K562 (cell line): ENCODE data around the gene TTC9C. TPM values are rescaled to one million over a fixed set of nuclear protein-coding genes. Genes with fewer than 3 reads are reported as not detected.

Experiments
- FOSL1 ChIP-seq: fragments of 200-800 bp; sonication (Bioruptor generic); conservative IDR thresholded peaks from 2 replicates; pipeline ENCODE4 v1.6.1; 2016; ENCODE audit warnings: missing genetic modification characterization, missing compliant biosample characterization
- NFE2 ChIP-seq: IDR thresholded peaks from 2 replicates; pipeline ENCODE4 v1.6.1; 2014; ENCODE audit warnings: antibody characterized with exemption, low read depth
- NR2C1 ChIP-seq, 2 experiments: fragments of 450-650 bp; IDR thresholded peaks; 2 replicates each; pipeline ENCODE4 v1.6.1; 2017; ENCODE audit warnings: mild to moderate bottlenecking in 2 of 2, antibody characterized with exemption in 1 of 2, inconsistent platforms in 1 of 2, missing compliant biosample characterization in 1 of 2, missing genetic modification characterization in 1 of 2
- ZNF316 ChIP-seq: fragments of 450-650 bp; IDR thresholded peaks from 2 replicates; pipeline ENCODE4 v1.6.1; 2016
- ZNF778 ChIP-seq: fragments of 450-650 bp; formaldehyde crosslinking; IDR thresholded peaks from 2 replicates; pipeline ENCODE4 v1.4.0; 2020; ENCODE audit warnings: mild to moderate bottlenecking, moderate library complexity
- polyA plus RNA-seq, 8 experiments: library from polyadenylated mRNA; depleted of rRNA in 4 of 8; stranded (reverse) in 5 of 8; unstranded in 3 of 8; fragments of >200 nt; fragmentation: Nextera tagmentation in 2 of 8; fragmentation: Illumina TruSeq in 1 of 8; extraction: Ambion mirVana in 2 of 8; extraction: Trizol in 1 of 8; gene quantifications; 2 replicates each; pipeline versions ENCODE4 v1.2.1 to v1.2.3, GENCODE V29; 2011 to 2014; ENCODE audit warnings: inconsistent platforms in 1 of 8, missing spikeins in 1 of 8
- total RNA-seq, 7 experiments: library from RNA; depleted of rRNA in 6 of 7; stranded (reverse); fragments of >200 nt in 6 of 7; fragmentation: Illumina TruSeq in 2 of 7; extraction: Trizol in 2 of 7; gene quantifications; 2 replicates each; pipeline versions ENCODE4 v1.2.1 to v1.2.3, GENCODE V29; 2011 to 2021; ENCODE audit warnings: low replicate concordance in 1 of 7
- TF ChIP-seq, protein P1 (sequence below): fragments of 250-450 bp; sonication (Bioruptor Pico); IDR thresholded peaks from 2 replicates; pipeline ENCODE4 v1.8.0; 2021; ENCODE audit warnings: mild to moderate bottlenecking, moderate library complexity
- TF ChIP-seq, protein P2 (sequence below), 2 experiments: fragments of 450-650 bp in 1 of 2; sonication (generic) in 1 of 2; formaldehyde crosslinking in 1 of 2; IDR thresholded peaks in 1 of 2; conservative IDR thresholded peaks in 1 of 2; 2 replicates each; pipeline versions ENCODE4 v1.6.1 to v1.8.1; 2016 to 2023; ENCODE audit warnings: mild to moderate bottlenecking in 2 of 2, moderate library complexity in 2 of 2, inconsistent platforms in 1 of 2, missing genetic modification reagents in 1 of 2
- TF ChIP-seq, protein P3 (sequence below): fragments of 450-650 bp; IDR thresholded peaks from 2 replicates; pipeline ENCODE4 v1.7.1; 2018; ENCODE audit warnings: mild to moderate bottlenecking, low read depth; ENCODE audit not compliant: partially characterized antibody

The TTC9C gene
- total and polyA plus RNA-seq, 9 of the 15 experiments (the other 6 are each of a cell fraction or from before 2014, with no cell fraction given), result 32.8 to 59.0 (median 37.1) TPM

DNA sequence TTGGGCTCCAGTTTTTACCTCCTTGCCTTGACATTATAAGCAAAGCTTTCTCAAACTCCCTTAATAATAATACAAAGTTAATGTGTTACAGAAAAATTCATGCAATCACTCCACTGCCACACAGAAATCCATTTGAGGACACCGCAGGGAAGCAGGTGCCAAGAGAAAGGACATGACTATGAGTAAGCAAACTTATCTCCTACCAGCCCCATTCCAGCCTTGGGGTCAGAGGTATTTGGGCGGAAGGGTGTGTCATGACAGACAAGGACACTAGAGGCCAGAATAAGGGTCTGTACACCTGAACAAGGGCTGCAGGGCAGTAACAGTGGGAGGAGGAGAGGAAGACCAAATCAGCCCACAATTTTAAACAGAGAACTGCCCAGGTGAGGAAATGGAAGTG, 14.9 kb upstream of the TTC9C start (continued):
- TF ChIP-seq ZNF778 (no peak), FOSL1 (tag) (peak; percentile 62), ZNF316 (0 out of 2 replicates have a peak, but pooled peaks have one; percentile 23), NR2C1 (IDR thresholded peaks at IDR 0.05) (peak; percentile 74), NR2C1 (tag; IDR thresholded peaks at IDR 0.05) (peak; percentile 82), NFE2 (peak; percentile 66)
- TF ChIP-seq, protein P1, sequence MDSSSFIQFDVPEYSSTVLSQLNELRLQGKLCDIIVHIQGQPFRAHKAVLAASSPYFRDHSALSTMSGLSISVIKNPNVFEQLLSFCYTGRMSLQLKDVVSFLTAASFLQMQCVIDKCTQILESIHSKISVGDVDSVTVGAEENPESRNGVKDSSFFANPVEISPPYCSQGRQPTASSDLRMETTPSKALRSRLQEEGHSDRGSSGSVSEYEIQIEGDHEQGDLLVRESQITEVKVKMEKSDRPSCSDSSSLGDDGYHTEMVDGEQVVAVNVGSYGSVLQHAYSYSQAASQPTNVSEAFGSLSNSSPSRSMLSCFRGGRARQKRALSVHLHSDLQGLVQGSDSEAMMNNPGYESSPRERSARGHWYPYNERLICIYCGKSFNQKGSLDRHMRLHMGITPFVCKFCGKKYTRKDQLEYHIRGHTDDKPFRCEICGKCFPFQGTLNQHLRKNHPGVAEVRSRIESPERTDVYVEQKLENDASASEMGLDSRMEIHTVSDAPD (CRISPR knock-in tag), result no peak
- TF ChIP-seq, protein P2, sequence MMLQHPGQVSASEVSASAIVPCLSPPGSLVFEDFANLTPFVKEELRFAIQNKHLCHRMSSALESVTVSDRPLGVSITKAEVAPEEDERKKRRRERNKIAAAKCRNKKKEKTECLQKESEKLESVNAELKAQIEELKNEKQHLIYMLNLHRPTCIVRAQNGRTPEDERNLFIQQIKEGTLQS (IDR thresholded peaks at IDR 0.05), result peak; percentile 23; the same call in 1 of the 2 replicates
- TF ChIP-seq, protein P2 (CRISPR knock-in tag; conservative IDR thresholded peaks at IDR 0.05), result no peak
- TF ChIP-seq, protein P3, sequence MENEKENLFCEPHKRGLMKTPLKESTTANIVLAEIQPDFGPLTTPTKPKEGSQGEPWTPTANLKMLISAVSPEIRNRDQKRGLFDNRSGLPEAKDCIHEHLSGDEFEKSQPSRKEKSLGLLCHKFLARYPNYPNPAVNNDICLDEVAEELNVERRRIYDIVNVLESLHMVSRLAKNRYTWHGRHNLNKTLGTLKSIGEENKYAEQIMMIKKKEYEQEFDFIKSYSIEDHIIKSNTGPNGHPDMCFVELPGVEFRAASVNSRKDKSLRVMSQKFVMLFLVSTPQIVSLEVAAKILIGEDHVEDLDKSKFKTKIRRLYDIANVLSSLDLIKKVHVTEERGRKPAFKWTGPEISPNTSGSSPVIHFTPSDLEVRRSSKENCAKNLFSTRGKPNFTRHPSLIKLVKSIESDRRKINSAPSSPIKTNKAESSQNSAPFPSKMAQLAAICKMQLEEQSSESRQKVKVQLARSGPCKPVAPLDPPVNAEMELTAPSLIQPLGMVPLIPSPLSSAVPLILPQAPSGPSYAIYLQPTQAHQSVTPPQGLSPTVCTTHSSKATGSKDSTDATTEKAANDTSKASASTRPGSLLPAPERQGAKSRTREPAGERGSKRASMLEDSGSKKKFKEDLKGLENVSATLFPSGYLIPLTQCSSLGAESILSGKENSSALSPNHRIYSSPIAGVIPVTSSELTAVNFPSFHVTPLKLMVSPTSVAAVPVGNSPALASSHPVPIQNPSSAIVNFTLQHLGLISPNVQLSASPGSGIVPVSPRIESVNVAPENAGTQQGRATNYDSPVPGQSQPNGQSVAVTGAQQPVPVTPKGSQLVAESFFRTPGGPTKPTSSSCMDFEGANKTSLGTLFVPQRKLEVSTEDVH, result no peak
